ENCODE results near the gene PCARE. TPM values are rescaled to one million over a fixed set of nuclear protein-coding genes. Genes with fewer than 3 reads are reported as not detected.

Gene PCARE
- total and polyA plus RNA-seq, 4 donors, result not detected

DNA sequence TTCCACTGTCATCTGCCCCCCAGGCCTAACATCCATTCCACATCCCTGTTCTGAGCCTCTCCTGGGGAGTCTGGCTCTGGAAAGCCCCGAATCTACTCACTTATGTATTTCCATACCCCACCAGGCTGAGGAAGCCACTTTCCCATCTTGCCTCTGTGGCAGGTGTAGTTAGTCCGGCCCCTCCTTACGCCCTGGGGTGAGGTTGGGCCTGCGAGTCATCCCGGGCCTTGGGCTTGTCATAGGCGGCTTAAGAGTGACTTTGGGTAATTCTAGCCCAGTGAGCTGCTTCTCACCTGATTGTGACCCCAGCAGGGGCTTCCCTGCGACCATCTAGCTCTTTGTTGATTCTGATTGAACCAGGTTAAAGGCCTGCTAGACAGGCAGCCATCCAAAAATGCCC lies 21.1 kb downstream of the PCARE start:
- Histone ChIP-seq H3K36me3 (ENCODE audit: control insufficient read depth in 4 of 4, insufficient read depth in 3 of 4, low read depth in 1 of 4, low read length in 3 of 4) (no peaks in the 10 kb centered on the region), H3K9ac (ENCODE audit: low read depth in 1 of 2, low read length in 2 of 2) (no peak overlapping the region), H3K27ac (ENCODE audit: low read depth in 1 of 2, low read length in 2 of 2) (no peak overlapping the region), H3K9me3 (ENCODE audit: control insufficient read depth in 4 of 4, low read length in 3 of 4) (no peaks in the 10 kb centered on the region), H3K4me3 (ENCODE audit: low read depth in 1 of 3, low read length in 3 of 3) (no peak overlapping the region), H3K27me3 (ENCODE audit: control insufficient read depth in 4 of 4, insufficient read depth in 4 of 4, low read length in 3 of 4) (no peaks in the 10 kb centered on the region), H3K4me1 (ENCODE audit: control insufficient read depth in 4 of 4, insufficient read depth in 4 of 4, low read length in 3 of 4) (no peaks in the 10 kb centered on the region)
- no peak for TF ChIP-seq MAX (IDR thresholded peaks at IDR 0.05)
- no peak for TF ChIP-seq ATF3 (IDR thresholded peaks at IDR 0.05)
- TF ChIP-seq, protein P1, sequence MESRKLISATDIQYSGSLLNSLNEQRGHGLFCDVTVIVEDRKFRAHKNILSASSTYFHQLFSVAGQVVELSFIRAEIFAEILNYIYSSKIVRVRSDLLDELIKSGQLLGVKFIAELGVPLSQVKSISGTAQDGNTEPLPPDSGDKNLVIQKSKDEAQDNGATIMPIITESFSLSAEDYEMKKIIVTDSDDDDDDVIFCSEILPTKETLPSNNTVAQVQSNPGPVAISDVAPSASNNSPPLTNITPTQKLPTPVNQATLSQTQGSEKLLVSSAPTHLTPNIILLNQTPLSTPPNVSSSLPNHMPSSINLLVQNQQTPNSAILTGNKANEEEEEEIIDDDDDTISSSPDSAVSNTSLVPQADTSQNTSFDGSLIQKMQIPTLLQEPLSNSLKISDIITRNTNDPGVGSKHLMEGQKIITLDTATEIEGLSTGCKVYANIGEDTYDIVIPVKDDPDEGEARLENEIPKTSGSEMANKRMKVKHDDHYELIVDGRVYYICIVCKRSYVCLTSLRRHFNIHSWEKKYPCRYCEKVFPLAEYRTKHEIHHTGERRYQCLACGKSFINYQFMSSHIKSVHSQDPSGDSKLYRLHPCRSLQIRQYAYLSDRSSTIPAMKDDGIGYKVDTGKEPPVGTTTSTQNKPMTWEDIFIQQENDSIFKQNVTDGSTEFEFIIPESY (IDR thresholded peaks at IDR 0.05), result no peak
- no peak for TF ChIP-seq RAD21 (IDR thresholded peaks at IDR 0.05)
- no peak for TF ChIP-seq FOXA2 (IDR thresholded peaks at IDR 0.05)
- no peak for TF ChIP-seq SP1 (IDR thresholded peaks at IDR 0.05)
- TF ChIP-seq, protein P2, sequence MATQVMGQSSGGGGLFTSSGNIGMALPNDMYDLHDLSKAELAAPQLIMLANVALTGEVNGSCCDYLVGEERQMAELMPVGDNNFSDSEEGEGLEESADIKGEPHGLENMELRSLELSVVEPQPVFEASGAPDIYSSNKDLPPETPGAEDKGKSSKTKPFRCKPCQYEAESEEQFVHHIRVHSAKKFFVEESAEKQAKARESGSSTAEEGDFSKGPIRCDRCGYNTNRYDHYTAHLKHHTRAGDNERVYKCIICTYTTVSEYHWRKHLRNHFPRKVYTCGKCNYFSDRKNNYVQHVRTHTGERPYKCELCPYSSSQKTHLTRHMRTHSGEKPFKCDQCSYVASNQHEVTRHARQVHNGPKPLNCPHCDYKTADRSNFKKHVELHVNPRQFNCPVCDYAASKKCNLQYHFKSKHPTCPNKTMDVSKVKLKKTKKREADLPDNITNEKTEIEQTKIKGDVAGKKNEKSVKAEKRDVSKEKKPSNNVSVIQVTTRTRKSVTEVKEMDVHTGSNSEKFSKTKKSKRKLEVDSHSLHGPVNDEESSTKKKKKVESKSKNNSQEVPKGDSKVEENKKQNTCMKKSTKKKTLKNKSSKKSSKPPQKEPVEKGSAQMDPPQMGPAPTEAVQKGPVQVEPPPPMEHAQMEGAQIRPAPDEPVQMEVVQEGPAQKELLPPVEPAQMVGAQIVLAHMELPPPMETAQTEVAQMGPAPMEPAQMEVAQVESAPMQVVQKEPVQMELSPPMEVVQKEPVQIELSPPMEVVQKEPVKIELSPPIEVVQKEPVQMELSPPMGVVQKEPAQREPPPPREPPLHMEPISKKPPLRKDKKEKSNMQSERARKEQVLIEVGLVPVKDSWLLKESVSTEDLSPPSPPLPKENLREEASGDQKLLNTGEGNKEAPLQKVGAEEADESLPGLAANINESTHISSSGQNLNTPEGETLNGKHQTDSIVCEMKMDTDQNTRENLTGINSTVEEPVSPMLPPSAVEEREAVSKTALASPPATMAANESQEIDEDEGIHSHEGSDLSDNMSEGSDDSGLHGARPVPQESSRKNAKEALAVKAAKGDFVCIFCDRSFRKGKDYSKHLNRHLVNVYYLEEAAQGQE (IDR thresholded peaks at IDR 0.05), result no peak
- TF ChIP-seq TAF1 (conservative IDR thresholded peaks at IDR 0.05), result no peak
- TF ChIP-seq JUND (IDR thresholded peaks at IDR 0.05), result no peak
- no peak for TF ChIP-seq EGR1 (IDR thresholded peaks at IDR 0.05; ENCODE audit: low read depth in 2 of 2)
- TF ChIP-seq GABPA (IDR thresholded peaks at IDR 0.05 in 1 of 2, conservative IDR thresholded peaks at IDR 0.05 in 1 of 2), result no peak
- 84% methylated on average over 7 of the region's 7 CpGs for WGBS
- no peak for DNase-seq (ENCODE audit: low spot score)

DNA sequence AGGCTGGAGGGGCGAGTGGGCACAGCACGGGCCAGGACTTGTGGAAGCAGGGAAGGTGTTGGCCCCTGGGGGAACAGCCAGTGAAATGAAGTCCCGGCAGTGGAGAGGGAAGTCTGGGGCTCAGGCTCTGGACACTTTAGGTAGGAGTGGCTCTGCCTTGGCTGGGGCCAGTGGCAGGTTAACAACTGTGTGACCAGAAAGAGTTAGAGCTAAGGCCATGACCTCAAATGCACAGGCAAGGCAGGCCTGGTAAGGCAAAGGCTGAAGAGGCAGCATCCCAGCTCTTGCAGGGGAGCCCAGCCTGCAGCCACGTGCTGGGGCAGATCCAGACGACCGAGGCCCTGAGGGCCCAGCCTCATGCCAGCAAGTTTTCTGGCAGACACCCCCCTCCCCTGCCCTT lies 21.5 kb downstream of the PCARE start:
- TF ChIP-seq TAF1 (conservative IDR thresholded peaks at IDR 0.05) (no peak), EGR1 (IDR thresholded peaks at IDR 0.05; ENCODE audit: low read depth in 2 of 2) (no peak), JUND (IDR thresholded peaks at IDR 0.05) (no peak)
- TF ChIP-seq, protein P1 (IDR thresholded peaks at IDR 0.05), result no peak
- H3K36me3 ChIP-seq (ENCODE audit: control insufficient read depth in 4 of 4, insufficient read depth in 3 of 4, low read depth in 1 of 4, low read length in 3 of 4), result no peaks in the 10 kb centered on the region
- no peak for DNase-seq (ENCODE audit: low spot score)
- H3K4me1 ChIP-seq (ENCODE audit: control insufficient read depth in 4 of 4, insufficient read depth in 4 of 4, low read length in 3 of 4), result no peaks in the 10 kb centered on the region
- 88% methylated on average over 6 of the region's 6 CpGs for WGBS
- no peak overlapping the region for H3K9ac ChIP-seq (ENCODE audit: low read depth in 1 of 2, low read length in 2 of 2)
- no peaks in the 10 kb centered on the region for H3K27me3 ChIP-seq (ENCODE audit: control insufficient read depth in 4 of 4, insufficient read depth in 4 of 4, low read length in 3 of 4)
- no peaks in the 10 kb centered on the region for H3K9me3 ChIP-seq (ENCODE audit: control insufficient read depth in 4 of 4, low read length in 3 of 4)
- no peak overlapping the region for H3K4me3 ChIP-seq (ENCODE audit: low read depth in 1 of 3, low read length in 3 of 3)
- H3K27ac ChIP-seq (ENCODE audit: low read depth in 1 of 2, low read length in 2 of 2), result no peak overlapping the region
